NCI-H510A treated with DMSO at 0.1 percent for 48 hours (cell line): ENCODE data around the gene GAK.
"Not testable (repeated sequence)": the region's sequence is repeated elsewhere in the genome, so short reads cannot be mapped to it uniquely, and the experiment has no call there.

Experiments
- DNase-seq: peaks from one replicate; lab custom pipeline; 2025; lab: John Stamatoyannopoulos, UW

Gene GAK

GRCh38 chr4:808860-809570 lies 123.1 kb downstream of the GAK start:
- DNase-seq: no peak

DNA sequence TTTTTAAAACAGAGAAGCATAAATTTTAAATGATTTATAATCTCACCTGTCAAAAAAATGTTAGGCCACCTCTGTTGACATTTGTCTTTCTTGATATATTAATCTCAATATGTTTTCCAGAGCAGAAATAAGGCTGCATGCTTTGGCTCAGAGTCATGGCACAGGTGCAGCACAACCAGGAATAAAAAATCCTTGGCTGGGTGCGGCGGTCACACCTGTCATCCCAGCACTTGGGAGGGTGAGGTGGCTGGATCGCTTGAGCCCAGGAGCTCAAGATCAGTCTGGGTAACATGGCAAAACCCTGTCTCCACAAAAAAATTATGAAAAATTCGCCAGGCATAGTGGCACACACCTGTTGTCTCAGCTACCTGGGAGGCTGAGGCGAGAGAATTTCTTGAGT lies 124.3 kb downstream of the GAK start:
- DNase-seq: no peak

GRCh38 chr4:806979-807378 lies 125.1 kb downstream of the GAK start:
- DNase-seq: not testable (repeated sequence)

DNA sequence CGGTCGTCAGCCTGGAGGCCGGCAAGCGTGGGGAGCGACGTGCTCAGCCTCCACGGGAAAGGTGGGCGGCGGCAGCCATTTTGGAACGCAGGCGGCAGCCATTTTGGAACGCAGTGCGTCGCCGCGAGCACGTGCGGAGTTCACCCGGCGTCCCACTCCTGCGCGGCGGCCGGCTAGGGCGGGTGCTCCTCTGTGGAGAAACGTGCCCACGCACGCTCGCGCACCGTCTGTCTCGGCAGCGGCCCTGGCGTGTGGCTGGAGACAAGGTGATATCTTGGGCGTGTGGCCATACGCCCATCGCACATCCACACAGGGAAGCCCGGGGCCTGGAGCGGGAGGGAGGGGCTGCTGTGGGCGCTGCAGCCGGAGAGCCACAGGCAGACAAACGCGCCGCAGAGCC lies 127.3 kb downstream of the GAK start:
- DNase-seq: no peak

DNA sequence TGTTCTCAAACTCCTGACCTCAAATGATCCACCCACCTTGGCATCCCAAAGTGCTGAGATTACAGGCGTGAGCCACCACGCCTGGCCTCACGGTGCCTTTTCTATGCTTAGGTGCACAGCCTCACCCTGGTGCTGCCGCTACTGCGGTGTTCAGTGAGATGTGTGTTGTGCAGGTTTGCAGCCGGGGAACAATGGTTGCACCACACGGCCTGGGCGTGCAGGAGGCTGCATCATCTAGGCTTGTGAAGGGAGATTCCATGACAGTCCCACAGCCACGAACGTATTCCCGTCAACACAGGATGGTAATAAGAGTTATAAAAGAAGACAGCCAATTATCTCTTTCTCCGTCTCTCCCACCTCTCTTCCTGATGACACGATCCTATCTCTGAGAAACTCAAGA lies 128.2 kb downstream of the GAK start:
- no peak for DNase-seq

- no peak for DNase-seq
These were observed 130.5 kb downstream of the GAK start for GRCh38 chr4:801436-802124.
